HL-60 (cell line): ENCODE results near the gene ANO6.

ENCODE experiments used
- GABPA ChIP-seq: IDR thresholded peaks from 2 replicates; pipeline ENCODE4 v1.6.1; 2012; ENCODE audit warnings: low read depth
- POLR2AphosphoS5 ChIP-seq: IDR thresholded peaks from 2 replicates; pipeline ENCODE4 v1.6.1; 2012; ENCODE audit warnings: low read depth
- REST ChIP-seq: IDR thresholded peaks from 2 replicates; pipeline ENCODE4 v1.6.1; 2012; ENCODE audit warnings: low read depth; ENCODE audit not compliant: insufficient replicate concordance
- TF ChIP-seq, protein P1 (sequence below): IDR thresholded peaks from one replicate; pipeline ENCODE4 v1.5.1; 2011; ENCODE audit warnings: low read length, control low read depth, inconsistent platforms; ENCODE audit not compliant: insufficient read depth

GRCh38 chr12:45278447-45278846, 62.6 kb downstream of the ANO6 start:
- TF ChIP-seq, protein P1, sequence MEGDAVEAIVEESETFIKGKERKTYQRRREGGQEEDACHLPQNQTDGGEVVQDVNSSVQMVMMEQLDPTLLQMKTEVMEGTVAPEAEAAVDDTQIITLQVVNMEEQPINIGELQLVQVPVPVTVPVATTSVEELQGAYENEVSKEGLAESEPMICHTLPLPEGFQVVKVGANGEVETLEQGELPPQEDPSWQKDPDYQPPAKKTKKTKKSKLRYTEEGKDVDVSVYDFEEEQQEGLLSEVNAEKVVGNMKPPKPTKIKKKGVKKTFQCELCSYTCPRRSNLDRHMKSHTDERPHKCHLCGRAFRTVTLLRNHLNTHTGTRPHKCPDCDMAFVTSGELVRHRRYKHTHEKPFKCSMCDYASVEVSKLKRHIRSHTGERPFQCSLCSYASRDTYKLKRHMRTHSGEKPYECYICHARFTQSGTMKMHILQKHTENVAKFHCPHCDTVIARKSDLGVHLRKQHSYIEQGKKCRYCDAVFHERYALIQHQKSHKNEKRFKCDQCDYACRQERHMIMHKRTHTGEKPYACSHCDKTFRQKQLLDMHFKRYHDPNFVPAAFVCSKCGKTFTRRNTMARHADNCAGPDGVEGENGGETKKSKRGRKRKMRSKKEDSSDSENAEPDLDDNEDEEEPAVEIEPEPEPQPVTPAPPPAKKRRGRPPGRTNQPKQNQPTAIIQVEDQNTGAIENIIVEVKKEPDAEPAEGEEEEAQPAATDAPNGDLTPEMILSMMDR = no peak
- no peak for TF ChIP-seq POLR2AphosphoS5
- TF ChIP-seq REST = no peak
- no peak for TF ChIP-seq GABPA
